HG02943 (cell line): ENCODE measurements around the gene BPNT1.

ENCODE experiments used
- ATAC-seq: cut with Tn5 transposase; IDR thresholded peaks from one replicate; pipeline ENCODE4 v1.9.1; 2021; ENCODE audit warnings: mild to moderate bottlenecking, low read depth, moderate library complexity; ENCODE audit not compliant: unreplicated experiment

Gene BPNT1

GRCh38 chr1:220013497-220013896 is 76.1 kb downstream of the BPNT1 start:
- ATAC-seq: peak; percentile 82

- no peak for ATAC-seq
Measured at GRCh38 chr1:220012259-220012658, 77.3 kb downstream of the BPNT1 start.

GRCh38 chr1:220011620-220012019 is 78.0 kb downstream of the BPNT1 start:
- no peak for ATAC-seq
